OCI-LY1 (cell line): Measurements from ENCODE around the gene CDKN2B-AS1.

Experiments
- EZH2 ChIP-seq: fragments of 200-600 bp; sonication (generic), shearing (Covaris generic); IDR thresholded peaks from 2 replicates; pipeline ENCODE4 v1.8.0; 2017; ENCODE audit warnings: borderline replicate concordance, mixed run types, mild to moderate bottlenecking, antibody characterized with exemption, low read length, moderate library complexity, mixed read lengths
- TF ChIP-seq, protein P1 (sequence below): fragments of 200-600 bp; sonication (generic), shearing (Covaris generic); IDR thresholded peaks from 2 replicates; pipeline ENCODE4 v1.5.1; 2017; ENCODE audit warnings: mild to moderate bottlenecking, antibody characterized with exemption, low read length, moderate library complexity, mixed read lengths

DNA sequence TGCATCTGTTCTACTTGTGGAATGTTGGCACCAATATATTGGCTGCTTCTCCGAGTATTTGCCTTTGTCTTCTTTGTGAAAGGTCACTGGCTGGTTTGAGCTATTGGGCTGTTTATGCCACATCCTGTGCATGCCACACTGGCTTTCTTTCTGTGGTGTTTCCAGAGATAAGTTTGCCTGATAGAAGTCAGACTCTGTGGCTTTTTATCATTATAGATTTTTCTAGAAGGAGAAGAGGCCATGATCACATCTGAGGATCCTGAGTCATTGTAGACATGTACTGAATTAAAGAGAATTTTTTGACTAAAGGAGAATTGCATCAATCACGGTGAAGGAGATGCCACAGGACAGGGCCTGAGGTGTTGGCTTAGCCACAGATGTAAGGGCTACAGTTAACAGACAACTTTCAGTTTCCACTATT, 41.0 kb downstream of the CDKN2B-AS1 start:
- TF ChIP-seq, protein P1, sequence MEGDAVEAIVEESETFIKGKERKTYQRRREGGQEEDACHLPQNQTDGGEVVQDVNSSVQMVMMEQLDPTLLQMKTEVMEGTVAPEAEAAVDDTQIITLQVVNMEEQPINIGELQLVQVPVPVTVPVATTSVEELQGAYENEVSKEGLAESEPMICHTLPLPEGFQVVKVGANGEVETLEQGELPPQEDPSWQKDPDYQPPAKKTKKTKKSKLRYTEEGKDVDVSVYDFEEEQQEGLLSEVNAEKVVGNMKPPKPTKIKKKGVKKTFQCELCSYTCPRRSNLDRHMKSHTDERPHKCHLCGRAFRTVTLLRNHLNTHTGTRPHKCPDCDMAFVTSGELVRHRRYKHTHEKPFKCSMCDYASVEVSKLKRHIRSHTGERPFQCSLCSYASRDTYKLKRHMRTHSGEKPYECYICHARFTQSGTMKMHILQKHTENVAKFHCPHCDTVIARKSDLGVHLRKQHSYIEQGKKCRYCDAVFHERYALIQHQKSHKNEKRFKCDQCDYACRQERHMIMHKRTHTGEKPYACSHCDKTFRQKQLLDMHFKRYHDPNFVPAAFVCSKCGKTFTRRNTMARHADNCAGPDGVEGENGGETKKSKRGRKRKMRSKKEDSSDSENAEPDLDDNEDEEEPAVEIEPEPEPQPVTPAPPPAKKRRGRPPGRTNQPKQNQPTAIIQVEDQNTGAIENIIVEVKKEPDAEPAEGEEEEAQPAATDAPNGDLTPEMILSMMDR: no peak
- no peak for TF ChIP-seq EZH2
